DOHH2 (cell line): ENCODE measurements around the gene DAP3.
"Not testable (repeated sequence)": the region's sequence is repeated elsewhere in the genome, so short reads cannot be mapped to it uniquely, and the experiment has no call there.

ENCODE experiments used
- H3F3A ChIP-seq: fragments of 200-600 bp; sonication (generic), shearing (Covaris generic); 2 replicates; pipeline ENCODE4 v1.6.0; 2016; ENCODE audit warnings: antibody characterized with exemption, mild to moderate bottlenecking; ENCODE audit not compliant: control insufficient read depth, insufficient read depth
- H3K27ac ChIP-seq: fragments of 200-600 bp; sonication (generic); 2 replicates; pipeline ENCODE4 v1.5.1; 2014; ENCODE audit warnings: low read depth, mild to moderate bottlenecking, low read length, moderate library complexity
- H3K27me3 ChIP-seq: fragments of 200-600 bp; sonication (generic); 2 replicates; pipeline ENCODE4 v1.6.1; 2014; ENCODE audit warnings: mild to moderate bottlenecking, low read length, mixed read lengths; ENCODE audit not compliant: control insufficient read depth
- H3K36me3 ChIP-seq: fragments of 200-600 bp; sonication (generic); 2 replicates; pipeline ENCODE4 v1.6.1; 2014; ENCODE audit warnings: mild to moderate bottlenecking, low read length, moderate library complexity, mixed read lengths; ENCODE audit not compliant: control insufficient read depth
- H3K4me1 ChIP-seq: fragments of 200-600 bp; sonication (generic); 2 replicates; pipeline ENCODE4 v1.6.1; 2014; ENCODE audit warnings: mild to moderate bottlenecking, low read length, mixed read lengths; ENCODE audit not compliant: control insufficient read depth
- H3K4me2 ChIP-seq: fragments of 200-600 bp; sonication (generic); 2 replicates; pipeline ENCODE4 v1.6.0; 2014; ENCODE audit warnings: mild to moderate bottlenecking, low read length, moderate library complexity
- H3K4me3 ChIP-seq: fragments of 200-600 bp; sonication (generic); 2 replicates; pipeline ENCODE4 v1.5.1; 2014; ENCODE audit warnings: mild to moderate bottlenecking, low read length, mixed read lengths
- H3K79me2 ChIP-seq: fragments of 200-600 bp; sonication (generic); 2 replicates; pipeline ENCODE4 v1.6.1; 2014; ENCODE audit warnings: mild to moderate bottlenecking, low read length, mixed read lengths; ENCODE audit not compliant: control insufficient read depth
- H3K9me2 ChIP-seq: fragments of 200-600 bp; sonication (generic); replicated peaks from 2 replicates; pipeline ENCODE4 v1.6.1; 2014; ENCODE audit warnings: mild to moderate bottlenecking, low read length, mixed read lengths; ENCODE audit not compliant: control insufficient read depth
- H3K9me3 ChIP-seq: fragments of 200-600 bp; sonication (generic); 2 replicates; pipeline ENCODE4 v1.6.1; 2014; ENCODE audit warnings: antibody characterized with exemption, low read length, mixed read lengths; ENCODE audit not compliant: control insufficient read depth, insufficient read depth
- H4K20me1 ChIP-seq: fragments of 200-600 bp; sonication (generic); 2 replicates; pipeline ENCODE4 v1.6.0; 2014; ENCODE audit warnings: low read depth, mild to moderate bottlenecking, antibody characterized with exemption, low read length, moderate library complexity; ENCODE audit not compliant: control insufficient read depth, insufficient read depth
- CTCF ChIP-seq: fragments of 200-600 bp; sonication (generic); IDR thresholded peaks from one replicate; pipeline ENCODE4 v1.5.1; 2014; ENCODE audit warnings: antibody characterized with exemption, mild to moderate bottlenecking, low read depth, low read length; ENCODE audit not compliant: poor library complexity, severe bottlenecking
- EZH2phosphoT487 ChIP-seq: fragments of 200-600 bp; sonication (generic); IDR thresholded peaks from 2 replicates; pipeline ENCODE4 v1.6.1; 2017; ENCODE audit warnings: borderline replicate concordance, mild to moderate bottlenecking, antibody characterized with exemption, low read length, moderate library complexity, mixed read lengths

Gene DAP3

GRCh38 chr1:155689081-155689607 is at the start of gene DAP3:
Gene DAP3 (plus strand): TSS chr1:155689091. CDS start chr1:155709780, 20,689 bp downstream.
- H3K27ac ChIP-seq, result peak within 1 kb of the TSS; percentile 84
- H3F3A ChIP-seq, H3K27me3 ChIP-seq, H3K9me2 ChIP-seq, H4K20me1 ChIP-seq: not testable (repeated sequence)
- H3K4me1 ChIP-seq, result peaks cover 27% of the 10 kb centered on the region
- H3K4me2 ChIP-seq, result peak within 1 kb of the TSS; percentile 84
- H3K36me3 ChIP-seq, result peaks cover 72% of the 10 kb centered on the region
- H3K79me2 ChIP-seq, result peaks cover 98% of the 10 kb centered on the region
- H3K4me3 ChIP-seq, result peak within 1 kb of the TSS; percentile 100
- peaks cover 11% of the 10 kb centered on the region; the same call in 1 of the 2 replicates for H3K9me3 ChIP-seq

- TF ChIP-seq CTCF (no peak), EZH2phosphoT487 (no peak)
- Histone ChIP-seq H3K79me2 (no peaks in the 10 kb centered on the region), H4K20me1 (no peaks in the 10 kb centered on the region), H3K4me2 (no peak overlapping the region), H3K4me1 (peaks cover under 1% of the 10 kb centered on the region; the same call in 1 of the 2 replicates), H3F3A (no peaks in the 10 kb centered on the region), H3K9me3 (peaks cover 27% of the 10 kb centered on the region), H3K36me3 (no peaks in the 10 kb centered on the region), H3K27ac (no peak overlapping the region), H3K9me2 (no peaks in the 10 kb centered on the region), H3K27me3 (peaks cover 9% of the 10 kb centered on the region; the same call in 1 of the 2 replicates), H3K4me3 (no peak overlapping the region)
These were observed 48.5 kb upstream of the DAP3 start for GRCh38 chr1:155640367-155640766.

- Histone ChIP-seq H3K9me3 (peaks cover 27% of the 10 kb centered on the region), H3K4me1 (peaks cover 15% of the 10 kb centered on the region)
- not testable (repeated sequence) for H3K36me3 ChIP-seq, H3K9me2 ChIP-seq, H3K4me3 ChIP-seq, H3K27ac ChIP-seq, H3F3A ChIP-seq, H3K27me3 ChIP-seq, H4K20me1 ChIP-seq, H3K4me2 ChIP-seq, H3K79me2 ChIP-seq
These were observed 46.2 kb upstream of the DAP3 start for GRCh38 chr1:155642559-155643180.

GRCh38 chr1:155643230-155643629 is 45.7 kb upstream of the DAP3 start:
- no peaks in the 10 kb centered on the region for H3K36me3 ChIP-seq
- H3K27me3 ChIP-seq, result no peaks in the 10 kb centered on the region
- no peak overlapping the region for H3K4me2 ChIP-seq
- H3K27ac ChIP-seq, result no peak overlapping the region
- no peaks in the 10 kb centered on the region for H3K79me2 ChIP-seq
- peaks cover 15% of the 10 kb centered on the region for H3K4me1 ChIP-seq
- TF ChIP-seq CTCF (no peak), EZH2phosphoT487 (no peak)
- no peaks in the 10 kb centered on the region for H4K20me1 ChIP-seq
- H3K9me2 ChIP-seq, result no peaks in the 10 kb centered on the region
- H3F3A ChIP-seq, result no peaks in the 10 kb centered on the region
- no peak overlapping the region for H3K4me3 ChIP-seq
- H3K9me3 ChIP-seq, result peaks cover 27% of the 10 kb centered on the region
